DND-41 (cell line): ENCODE measurements around the gene NFIA.

Experiments used
- EZH2 ChIP-seq: IDR thresholded peaks from 3 replicates; pipeline ENCODE4 v1.6.1; 2012; ENCODE audit warnings: borderline replicate concordance, low read depth, mild to moderate bottlenecking, moderate library complexity, low read length, inconsistent platforms; ENCODE audit not compliant: severe bottlenecking
- TF ChIP-seq, protein P1 (sequence below): IDR thresholded peaks from 2 replicates; pipeline ENCODE4 v1.5.1; 2012; ENCODE audit warnings: borderline replicate concordance, low read length, moderate library complexity, mild to moderate bottlenecking; ENCODE audit not compliant: poor library complexity, severe bottlenecking; ENCODE audit errors: extremely low read depth

GRCh38 chr1:61332196-61332753 is 249.9 kb downstream of the NFIA start:
- no peak for TF ChIP-seq EZH2
- TF ChIP-seq, protein P1, sequence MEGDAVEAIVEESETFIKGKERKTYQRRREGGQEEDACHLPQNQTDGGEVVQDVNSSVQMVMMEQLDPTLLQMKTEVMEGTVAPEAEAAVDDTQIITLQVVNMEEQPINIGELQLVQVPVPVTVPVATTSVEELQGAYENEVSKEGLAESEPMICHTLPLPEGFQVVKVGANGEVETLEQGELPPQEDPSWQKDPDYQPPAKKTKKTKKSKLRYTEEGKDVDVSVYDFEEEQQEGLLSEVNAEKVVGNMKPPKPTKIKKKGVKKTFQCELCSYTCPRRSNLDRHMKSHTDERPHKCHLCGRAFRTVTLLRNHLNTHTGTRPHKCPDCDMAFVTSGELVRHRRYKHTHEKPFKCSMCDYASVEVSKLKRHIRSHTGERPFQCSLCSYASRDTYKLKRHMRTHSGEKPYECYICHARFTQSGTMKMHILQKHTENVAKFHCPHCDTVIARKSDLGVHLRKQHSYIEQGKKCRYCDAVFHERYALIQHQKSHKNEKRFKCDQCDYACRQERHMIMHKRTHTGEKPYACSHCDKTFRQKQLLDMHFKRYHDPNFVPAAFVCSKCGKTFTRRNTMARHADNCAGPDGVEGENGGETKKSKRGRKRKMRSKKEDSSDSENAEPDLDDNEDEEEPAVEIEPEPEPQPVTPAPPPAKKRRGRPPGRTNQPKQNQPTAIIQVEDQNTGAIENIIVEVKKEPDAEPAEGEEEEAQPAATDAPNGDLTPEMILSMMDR, result no peak
